Epithelial cell of proximal tubule (primary cell): ENCODE measurements around the gene PLEKHO2. TPM values are rescaled to one million over a fixed set of nuclear protein-coding genes. Genes with fewer than 3 reads are reported as not detected.
A peak's percentile ranks its signal among the peaks of the same experiment; 100 is the strongest.

Experiments used
- DNase-seq: peaks from one replicate; pipeline ENCODE4 v3.0.0-alpha.2; 2011; ENCODE audit warnings: low read depth
- H3K4me3 ChIP-seq: 2 replicates; pipeline ENCODE4 v1.5.1; 2011; ENCODE audit warnings: low read depth, mild to moderate bottlenecking, low read length
- CTCF ChIP-seq: conservative IDR thresholded peaks from 2 replicates; pipeline ENCODE4 v1.5.1; 2012; ENCODE audit warnings: low read depth, mild to moderate bottlenecking, low read length
- total RNA-seq: library from RNA; depleted of rRNA; stranded (reverse); fragments of >200 nt; gene quantifications from 2 replicates; pipeline ENCODE4 v1.2.3, GENCODE V29; 2015

Gene PLEKHO2
- total RNA-seq, 1 donor from 2014 or later = 3.9 TPM

GRCh38 chr15:64857421-64857820, 15.7 kb downstream of the PLEKHO2 start:
- H3K4me3 ChIP-seq = no peak overlapping the region
- peak; percentile 80 for DNase-seq
- no peak for TF ChIP-seq CTCF

- no peak for TF ChIP-seq CTCF
- no peak for DNase-seq
These were observed 16.4 kb downstream of the PLEKHO2 start for GRCh38 chr15:64858021-64858575.

GRCh38 chr15:64859226-64859625, 17.5 kb downstream of the PLEKHO2 start:
- no peak overlapping the region for H3K4me3 ChIP-seq
- no peak for DNase-seq
- TF ChIP-seq CTCF = no peak

More at GRCh38 chr15:64858021-64858575, 16.4 kb downstream of the PLEKHO2 start:
- no peak overlapping the region for H3K4me3 ChIP-seq

GRCh38 chr15:64861331-64861730, 19.6 kb downstream of the PLEKHO2 start:
- no peak for TF ChIP-seq CTCF
- DNase-seq = no peak
- no peak overlapping the region for H3K4me3 ChIP-seq

DNA sequence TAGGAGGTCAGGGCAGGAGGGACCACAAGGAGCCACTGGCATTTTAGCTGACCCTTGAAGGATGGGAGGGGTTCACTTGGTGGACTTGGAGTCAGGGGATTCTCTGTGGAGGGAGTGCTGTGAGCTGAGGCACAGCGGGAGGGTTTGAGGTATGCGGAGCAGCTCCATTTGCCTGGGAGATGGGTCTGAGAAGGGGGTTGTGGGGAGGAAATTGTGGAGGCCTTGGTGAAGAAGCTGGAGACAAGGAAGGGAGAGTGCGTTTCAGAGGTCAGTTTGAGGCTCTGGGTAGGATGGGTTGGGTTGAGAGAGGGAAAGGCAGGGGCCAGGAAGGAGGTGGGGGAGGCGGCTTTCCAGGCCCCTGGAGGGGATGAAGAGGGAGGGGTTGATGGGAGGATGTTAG, 20.2 kb downstream of the PLEKHO2 start:
- no peak overlapping the region for H3K4me3 ChIP-seq
- TF ChIP-seq CTCF = no peak
- no peak for DNase-seq

GRCh38 chr15:64862408-64862807, 20.7 kb downstream of the PLEKHO2 start:
- no peak overlapping the region for H3K4me3 ChIP-seq
- no peak for DNase-seq
- TF ChIP-seq CTCF = no peak

GRCh38 chr15:64864068-64864467, 22.4 kb downstream of the PLEKHO2 start:
- H3K4me3 ChIP-seq = no peak overlapping the region
- no peak for DNase-seq
- no peak for TF ChIP-seq CTCF
